Astrocyte (in vitro differentiated cells and primary cell): ENCODE data around the gene FAM107B. TPM values are rescaled to one million over a fixed set of nuclear protein-coding genes. Genes with fewer than 3 reads are reported as not detected.

Experiments used
- DNase-seq: peaks from one replicate; pipeline ENCODE4 v3.0.0-alpha.2; 2010; ENCODE audit warnings: low read depth
- FAIRE-seq: peaks from 2 replicates; lab custom pipeline; 2011; peaks lifted over from hg19 to GRCh38; lab: Jason Lieb, UNC
- H2AFZ ChIP-seq: 2 replicates; pipeline ENCODE4 v1.6.0; 2012; ENCODE audit warnings: low read depth, low read length, inconsistent platforms
- H3K27ac ChIP-seq: 2 replicates; pipeline ENCODE4 v1.5.1; 2011; ENCODE audit warnings: low read depth, low read length, inconsistent platforms
- H3K27me3 ChIP-seq: 2 replicates; pipeline ENCODE4 v1.6.0; 2011; ENCODE audit warnings: low read length, inconsistent platforms; ENCODE audit not compliant: insufficient read depth
- H3K36me3 ChIP-seq: 2 replicates; pipeline ENCODE4 v1.5.1; 2011; ENCODE audit warnings: low read length, inconsistent platforms; ENCODE audit not compliant: insufficient read depth
- H3K4me1 ChIP-seq: 2 replicates; pipeline ENCODE4 v1.5.1; 2011; ENCODE audit warnings: low read length, inconsistent platforms; ENCODE audit not compliant: insufficient read depth
- H3K4me2 ChIP-seq: 2 replicates; pipeline ENCODE4 v1.6.0; 2012; ENCODE audit warnings: low read length, inconsistent platforms
- H3K4me3 ChIP-seq: 2 replicates; pipeline ENCODE4 v1.5.1; 2011; ENCODE audit warnings: low read depth, mild to moderate bottlenecking, low read length, inconsistent platforms; ENCODE audit not compliant: insufficient read depth
- H3K79me2 ChIP-seq: 2 replicates; pipeline ENCODE4 v1.6.0; 2012; ENCODE audit warnings: mild to moderate bottlenecking, low read length, inconsistent platforms; ENCODE audit not compliant: insufficient read depth
- H3K9ac ChIP-seq: 2 replicates; pipeline ENCODE4 v1.6.0; 2012; ENCODE audit warnings: mild to moderate bottlenecking, low read length, inconsistent platforms
- H3K9me3 ChIP-seq: 2 replicates; pipeline ENCODE4 v1.5.1; 2012; ENCODE audit warnings: low read depth, mild to moderate bottlenecking, low read length, inconsistent platforms; ENCODE audit not compliant: insufficient read depth
- H4K20me1 ChIP-seq: 2 replicates; pipeline ENCODE4 v1.6.0; 2012; ENCODE audit warnings: low read length, inconsistent platforms; ENCODE audit not compliant: insufficient read depth
- H3K27ac Mint-ChIP-seq: one replicate; pipeline ENCODE4 v1.8.0; 2021; ENCODE audit warnings: mild to moderate bottlenecking, mixed read lengths; ENCODE audit not compliant: unreplicated experiment
- H3K27me3 Mint-ChIP-seq: one replicate; pipeline ENCODE4 v1.8.0; 2021; ENCODE audit warnings: low read depth, mixed read lengths; ENCODE audit not compliant: unreplicated experiment
- H3K36me3 Mint-ChIP-seq: one replicate; pipeline ENCODE4 v1.8.0; 2021; ENCODE audit warnings: low read depth, mixed read lengths; ENCODE audit not compliant: unreplicated experiment
- H3K4me1 Mint-ChIP-seq: one replicate; pipeline ENCODE4 v1.8.0; 2021; ENCODE audit warnings: low read depth, mixed read lengths; ENCODE audit not compliant: unreplicated experiment
- H3K4me3 Mint-ChIP-seq: one replicate; pipeline ENCODE4 v1.8.0; 2021; ENCODE audit warnings: mild to moderate bottlenecking, moderate library complexity, mixed read lengths; ENCODE audit not compliant: unreplicated experiment
- H3K9me3 Mint-ChIP-seq: one replicate; pipeline ENCODE4 v1.8.0; 2021; ENCODE audit warnings: mild to moderate bottlenecking, mixed read lengths; ENCODE audit not compliant: unreplicated experiment
- CTCF ChIP-seq: IDR thresholded peaks from 2 replicates; pipeline ENCODE4 v1.5.1; 2011; ENCODE audit warnings: low read depth, mild to moderate bottlenecking, inconsistent platforms, low read length, moderate library complexity; ENCODE audit not compliant: insufficient read depth
- EZH2 ChIP-seq: IDR thresholded peaks from 2 replicates; pipeline ENCODE4 v1.6.1; 2012; ENCODE audit warnings: mild to moderate bottlenecking, low read length, inconsistent platforms; ENCODE audit not compliant: insufficient read depth
- total RNA-seq: library from RNA; stranded (reverse); gene quantifications from 2 replicates; pipeline ENCODE4 v1.2.1, GENCODE V29; 2021

The FAM107B gene
- total RNA-seq, 1 donor from 2014 or later, result 36.0 TPM

- Mint-ChIP-seq H3K36me3 (no peaks in the 10 kb centered on the region), H3K27me3 (peaks cover 5% of the 10 kb centered on the region), H3K4me3 (no peak overlapping the region), H3K9me3 (peaks cover 4% of the 10 kb centered on the region), H3K4me1 (peaks cover under 1% of the 10 kb centered on the region), H3K27ac (no peak overlapping the region)
- Histone ChIP-seq H3K36me3 (no peaks in the 10 kb centered on the region), H3K9ac (no peak overlapping the region), H3K4me2 (no peak overlapping the region), H3K27ac (no peak overlapping the region), H3K4me3 (no peak overlapping the region), H3K27me3 (no peaks in the 10 kb centered on the region), H3K79me2 (no peaks in the 10 kb centered on the region), H3K9me3 (peaks cover 3% of the 10 kb centered on the region), H3K4me1 (peaks cover 12% of the 10 kb centered on the region), H2AFZ (no peak overlapping the region), H4K20me1 (no peaks in the 10 kb centered on the region)
- no peak for FAIRE-seq
- no peak for DNase-seq
- no peak for TF ChIP-seq EZH2
- TF ChIP-seq CTCF, result no peak
These were observed 291.3 kb downstream of the FAM107B start for GRCh38 chr10:14483417-14483816.

- Mint-ChIP-seq H3K27me3 (peaks cover 5% of the 10 kb centered on the region), H3K27ac (no peak overlapping the region), H3K36me3 (no peaks in the 10 kb centered on the region), H3K9me3 (peaks cover 4% of the 10 kb centered on the region), H3K4me1 (peaks cover 12% of the 10 kb centered on the region), H3K4me3 (no peak overlapping the region)
- Histone ChIP-seq H3K27ac (no peak overlapping the region), H3K79me2 (no peaks in the 10 kb centered on the region), H3K4me1 (peaks cover 19% of the 10 kb centered on the region), H3K27me3 (no peaks in the 10 kb centered on the region), H2AFZ (no peak overlapping the region), H3K9me3 (peaks cover 3% of the 10 kb centered on the region), H4K20me1 (no peaks in the 10 kb centered on the region), H3K9ac (no peak overlapping the region), H3K4me3 (no peak overlapping the region), H3K36me3 (no peaks in the 10 kb centered on the region), H3K4me2 (no peak overlapping the region)
- FAIRE-seq (no peak), DNase-seq (peak; percentile 64)
- TF ChIP-seq EZH2 (no peak), CTCF (no peak)
These were observed 292.9 kb downstream of the FAM107B start for GRCh38 chr10:14481752-14482151.

DNA sequence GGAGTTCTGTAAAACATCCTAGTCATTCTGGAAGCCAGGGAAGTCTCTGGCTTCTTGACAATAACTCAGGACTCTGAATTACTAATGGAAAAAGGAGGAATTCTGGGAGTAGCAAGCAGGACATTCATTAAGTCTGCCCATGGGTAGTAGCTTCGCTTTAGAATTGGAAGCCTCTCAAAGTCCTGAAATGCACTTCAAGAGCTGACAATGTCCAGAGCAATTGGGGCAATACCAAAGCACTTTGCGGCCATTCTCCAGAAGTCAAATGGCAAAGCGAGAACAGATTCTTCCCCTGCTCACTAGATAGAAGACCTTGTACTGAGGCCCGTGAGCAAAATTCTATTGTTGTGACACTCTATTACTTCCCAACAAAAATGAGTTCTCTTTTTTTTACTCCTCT lies 293.7 kb downstream of the FAM107B start:
- peaks cover 3% of the 10 kb centered on the region for H3K9me3 ChIP-seq
- H3K27me3 ChIP-seq, result no peaks in the 10 kb centered on the region
- Mint-ChIP-seq H3K27me3 (peaks cover 3% of the 10 kb centered on the region), H3K4me3 (no peak overlapping the region), H3K9me3 (peaks cover 4% of the 10 kb centered on the region), H3K27ac (no peak overlapping the region), H3K4me1 (peaks cover 20% of the 10 kb centered on the region), H3K36me3 (no peaks in the 10 kb centered on the region)
- no peaks in the 10 kb centered on the region for H3K36me3 ChIP-seq
- H3K9ac ChIP-seq, result no peak overlapping the region
- DNase-seq (no peak), FAIRE-seq (no peak)
- TF ChIP-seq EZH2, result no peak
- TF ChIP-seq CTCF, result no peak
- no peak overlapping the region for H3K4me2 ChIP-seq
- no peaks in the 10 kb centered on the region for H4K20me1 ChIP-seq
- H2AFZ ChIP-seq, result no peak overlapping the region
- H3K4me3 ChIP-seq, result no peak overlapping the region
- H3K27ac ChIP-seq, result no peak overlapping the region
- peaks cover 27% of the 10 kb centered on the region for H3K4me1 ChIP-seq
- no peaks in the 10 kb centered on the region for H3K79me2 ChIP-seq
